Measurements from ENCODE around the gene SLC16A1.
"Not testable (repeated sequence)": the region's sequence is repeated elsewhere in the genome, so short reads cannot be mapped to it uniquely, and the experiment has no call there.

Gene SLC16A1

GRCh38 chr1:112971006-112971405 lies 15.0 kb upstream of the SLC16A1 start:
- no peak for DNase-seq (ENCODE audit: low read depth, low spot score)

- DNase-seq (ENCODE audit: low read depth, low spot score), result no peak
Measured at GRCh38 chr1:112964347-112964746, 8.4 kb upstream of the SLC16A1 start.

- DNase-seq (ENCODE audit: low read depth, low spot score), result no peak
Measured at GRCh38 chr1:112961072-112961471, 5.1 kb upstream of the SLC16A1 start.

GRCh38 chr1:112960384-112960783 lies 4.4 kb upstream of the SLC16A1 start:
- DNase-seq (ENCODE audit: low read depth, low spot score), result no peak

- not testable (repeated sequence) for DNase-seq (ENCODE audit: low read depth, low spot score)
Measured at GRCh38 chr1:112958236-112958635, 2.2 kb upstream of the SLC16A1 start.

GRCh38 chr1:112957133-112957812 lies 1.3 kb upstream of the SLC16A1 start:
- DNase-seq (ENCODE audit: low read depth, low spot score), result peak; percentile 59

- no peak for DNase-seq (ENCODE audit: low read depth, low spot score)
Measured at GRCh38 chr1:112956544-112957132, 642 bp upstream of the SLC16A1 start.

- no peak for DNase-seq (ENCODE audit: low read depth, low spot score)
Measured at GRCh38 chr1:112954945-112955772, 837 bp downstream of the SLC16A1 start.

GRCh38 chr1:112954017-112954650 lies 1.9 kb downstream of the SLC16A1 start:
- no peak for DNase-seq (ENCODE audit: low read depth, low spot score)

GRCh38 chr1:112950426-112950825 lies 5.6 kb downstream of the SLC16A1 start:
- DNase-seq (ENCODE audit: low read depth, low spot score), result no peak

GRCh38 chr1:112946683-112947082 lies 9.3 kb downstream of the SLC16A1 start:
- no peak for DNase-seq (ENCODE audit: low read depth, low spot score)

- no peak for DNase-seq (ENCODE audit: low read depth, low spot score)
Measured at GRCh38 chr1:112939810-112940209, 16.2 kb downstream of the SLC16A1 start.

- no peak for DNase-seq (ENCODE audit: low read depth, low spot score)
Measured at GRCh38 chr1:112938210-112938609, 17.8 kb downstream of the SLC16A1 start.

GRCh38 chr1:112937495-112937894 lies 18.5 kb downstream of the SLC16A1 start:
- DNase-seq (ENCODE audit: low read depth, low spot score), result no peak

GRCh38 chr1:112937070-112937469 lies 18.9 kb downstream of the SLC16A1 start:
- no peak for DNase-seq (ENCODE audit: low read depth, low spot score)

GRCh38 chr1:112935461-112936111 lies 20.4 kb downstream of the SLC16A1 start:
- DNase-seq (ENCODE audit: low read depth, low spot score), result no peak

GRCh38 chr1:112934577-112934976 lies 21.4 kb downstream of the SLC16A1 start:
- DNase-seq (ENCODE audit: low read depth, low spot score), result no peak

GRCh38 chr1:112933820-112934571 lies 22.0 kb downstream of the SLC16A1 start:
- no peak for DNase-seq (ENCODE audit: low read depth, low spot score)

GRCh38 chr1:112929979-112930378 lies 26.0 kb downstream of the SLC16A1 start:
- no peak for DNase-seq (ENCODE audit: low read depth, low spot score)

GRCh38 chr1:112927462-112927990 lies 28.5 kb downstream of the SLC16A1 start:
- DNase-seq (ENCODE audit: low read depth, low spot score), result no peak

- DNase-seq (ENCODE audit: low read depth, low spot score), result no peak
Measured at GRCh38 chr1:112926858-112927257, 29.1 kb downstream of the SLC16A1 start.

All from brain pericyte (primary cell).